Activated CD8-positive, alpha-beta memory T cell treated with anti-CD3 and anti-CD28 coated beads, Interleukin-2, amount 10 ng/mL, durations not matched to agents 7 days and 5 days (primary cell): Measurements from ENCODE around the gene TMEM184C. TPM values are rescaled to one million over a fixed set of nuclear protein-coding genes. Genes with fewer than 3 reads are reported as not detected.

Experiments used
- ATAC-seq: fragments of 150-1000 bp; cut with Tn5 transposase; one replicate; pipeline ENCODE4 v1.10.0; 2021; ENCODE audit warnings: moderate library complexity
- CTCF ChIA-PET: fragments of 350-600 bp; sonication (Branson Sonifier 250); formaldehyde crosslinking; loops from one replicate; lab custom pipeline; 2021; ENCODE audit warnings: antibody characterized with exemption; lab: Charles Lee
- DNase-seq: peaks from one replicate; pipeline ENCODE4 v3.0.0-alpha.2; 2020
- H3K27ac Mint-ChIP-seq: one replicate; pipeline ENCODE4 v1.8.0; 2021; ENCODE audit warnings: mild to moderate bottlenecking, mixed read lengths
- H3K27me3 Mint-ChIP-seq: one replicate; pipeline ENCODE4 v1.8.0; 2021; ENCODE audit warnings: mixed read lengths
- H3K36me3 Mint-ChIP-seq: one replicate; pipeline ENCODE4 v1.8.0; 2021; ENCODE audit warnings: mild to moderate bottlenecking, mixed read lengths
- H3K4me1 Mint-ChIP-seq: one replicate; pipeline ENCODE4 v1.8.0; 2021; ENCODE audit warnings: mixed read lengths
- H3K4me3 Mint-ChIP-seq: one replicate; pipeline ENCODE4 v1.8.0; 2021; ENCODE audit warnings: mild to moderate bottlenecking, moderate library complexity, mixed read lengths
- H3K9me3 Mint-ChIP-seq: one replicate; pipeline ENCODE4 v1.8.0; 2022; ENCODE audit warnings: low read depth, mixed read lengths
- total RNA-seq, 2 experiments: library from RNA; stranded (reverse); gene quantifications; one replicate each; pipeline ENCODE4 v1.2.3, GENCODE V29; 2021

Gene TMEM184C
- 10 to 100 TPM; 18.5 to 27.2 TPM for total RNA-seq

- Mint-ChIP-seq H3K27ac (peak within 1 kb of the TSS; percentile 94), H3K4me1 (peaks cover 38% of the 10 kb centered on the region), H3K4me3 (peak within 1 kb of the TSS; percentile 95), H3K36me3 (peaks cover 18% of the 10 kb centered on the region), H3K27me3 (peaks cover 15% of the 10 kb centered on the region), H3K9me3 (no peaks in the 10 kb centered on the region)
- peak; percentile 99 for DNase-seq
- CTCF ChIA-PET, result interaction anchor here (0.6 to 6.6 kb wide), 19 partner anchors 10 to 305 kb away, joined by 3 to 60 read pairs (median 4); partner anchors contain the start of genes ARHGAP10 and PRMT9
- ATAC-seq, result peak; percentile 99
Measured at GRCh38 chr4:147617173-147617840, at the start of gene TMEM184C. Gene TMEM184C, plus strand, starts transcription at chr4:147617397. Its CDS starts 560 bp downstream, at chr4:147617957.

GRCh38 chr4:147570616-147571015 is 46.6 kb upstream of the TMEM184C start:
- H3K27me3 Mint-ChIP-seq, result peaks cover 19% of the 10 kb centered on the region
- ATAC-seq (no peak), DNase-seq (no peak)
- no peak overlapping the region for H3K27ac Mint-ChIP-seq
- H3K4me1 Mint-ChIP-seq, result peaks cover under 1% of the 10 kb centered on the region
- H3K4me3 Mint-ChIP-seq, result no peak overlapping the region
- no peaks in the 10 kb centered on the region for H3K9me3 Mint-ChIP-seq
- H3K36me3 Mint-ChIP-seq, result no peaks in the 10 kb centered on the region
- CTCF ChIA-PET, result interaction anchor here (0.9 to 1.0 kb wide), 2 partner anchors 18 to 409 kb away, joined by 3 read pairs; no protein-coding TSS in a partner anchor

- H3K4me1 Mint-ChIP-seq, result peaks cover 3% of the 10 kb centered on the region
- H3K27me3 Mint-ChIP-seq, result peaks cover 19% of the 10 kb centered on the region
- DNase-seq, result no peak
- no peak for ATAC-seq
- no peak overlapping the region for H3K4me3 Mint-ChIP-seq
- no peak overlapping the region for H3K27ac Mint-ChIP-seq
- CTCF ChIA-PET, result interaction anchor here (0.9 to 1.0 kb wide), 2 partner anchors 18 to 410 kb away, joined by 3 read pairs; no protein-coding TSS in a partner anchor
- H3K9me3 Mint-ChIP-seq, result no peaks in the 10 kb centered on the region
- H3K36me3 Mint-ChIP-seq, result no peaks in the 10 kb centered on the region
Measured at GRCh38 chr4:147571036-147571770, 46.0 kb upstream of the TMEM184C start.

GRCh38 chr4:147576084-147576483 is 41.1 kb upstream of the TMEM184C start:
- H3K4me3 Mint-ChIP-seq, result no peak overlapping the region
- H3K36me3 Mint-ChIP-seq, result no peaks in the 10 kb centered on the region
- peak; percentile 74 for ATAC-seq
- DNase-seq, result peak; percentile 63
- H3K27ac Mint-ChIP-seq, result no peak overlapping the region
- no peaks in the 10 kb centered on the region for H3K9me3 Mint-ChIP-seq
- H3K4me1 Mint-ChIP-seq, result peaks cover 9% of the 10 kb centered on the region
- CTCF ChIA-PET, result interaction anchor here (0.9 to 1.3 kb wide), 3 partner anchors 9 to 291 kb away, joined by 3 to 4 read pairs (median 3); no protein-coding TSS in a partner anchor
- peaks cover under 1% of the 10 kb centered on the region for H3K27me3 Mint-ChIP-seq

GRCh38 chr4:147578051-147578476 is 39.1 kb upstream of the TMEM184C start:
- no peak overlapping the region for H3K27ac Mint-ChIP-seq
- H3K4me1 Mint-ChIP-seq, result peaks cover 9% of the 10 kb centered on the region
- ATAC-seq (no peak), DNase-seq (no peak)
- H3K9me3 Mint-ChIP-seq, result no peaks in the 10 kb centered on the region
- H3K4me3 Mint-ChIP-seq, result no peak overlapping the region
- H3K27me3 Mint-ChIP-seq, result peaks cover 2% of the 10 kb centered on the region
- CTCF ChIA-PET, result no interaction called here
- H3K36me3 Mint-ChIP-seq, result no peaks in the 10 kb centered on the region

GRCh38 chr4:147578593-147578992 is 38.6 kb upstream of the TMEM184C start:
- Mint-ChIP-seq H3K9me3 (no peaks in the 10 kb centered on the region), H3K27ac (no peak overlapping the region), H3K36me3 (no peaks in the 10 kb centered on the region), H3K4me3 (no peak overlapping the region), H3K27me3 (peaks cover 3% of the 10 kb centered on the region), H3K4me1 (peaks cover 9% of the 10 kb centered on the region)
- DNase-seq (no peak), ATAC-seq (no peak)
- CTCF ChIA-PET, result no interaction called here

- Mint-ChIP-seq H3K27me3 (peaks cover 16% of the 10 kb centered on the region), H3K27ac (no peak overlapping the region), H3K4me3 (no peak overlapping the region), H3K36me3 (no peaks in the 10 kb centered on the region), H3K9me3 (no peaks in the 10 kb centered on the region), H3K4me1 (peaks cover 9% of the 10 kb centered on the region)
- ATAC-seq (no peak), DNase-seq (no peak)
- CTCF ChIA-PET, result interaction anchor here (1.2 kb wide), 1 partner anchor 9 kb away, joined by 3 read pairs; no protein-coding TSS in a partner anchor
Measured at GRCh38 chr4:147580396-147580795, 36.8 kb upstream of the TMEM184C start.

GRCh38 chr4:147581606-147582350 is 35.4 kb upstream of the TMEM184C start:
- Mint-ChIP-seq H3K27me3 (peaks cover 21% of the 10 kb centered on the region), H3K4me3 (no peak overlapping the region), H3K27ac (no peak overlapping the region), H3K36me3 (no peaks in the 10 kb centered on the region), H3K9me3 (no peaks in the 10 kb centered on the region), H3K4me1 (peaks cover 11% of the 10 kb centered on the region)
- DNase-seq (no peak), ATAC-seq (no peak)
- CTCF ChIA-PET, result interaction anchor here (1.1 kb wide), 1 partner anchor 33 kb away, joined by 3 read pairs; no protein-coding TSS in a partner anchor

GRCh38 chr4:147582386-147583060 is 34.7 kb upstream of the TMEM184C start:
- no peaks in the 10 kb centered on the region for H3K9me3 Mint-ChIP-seq
- no peak for ATAC-seq
- no peak for DNase-seq
- H3K4me3 Mint-ChIP-seq, result no peak overlapping the region
- CTCF ChIA-PET, result interaction anchor here (1.1 kb wide), 1 partner anchor 34 kb away, joined by 3 read pairs; no protein-coding TSS in a partner anchor
- no peaks in the 10 kb centered on the region for H3K36me3 Mint-ChIP-seq
- peaks cover 15% of the 10 kb centered on the region for H3K4me1 Mint-ChIP-seq
- H3K27me3 Mint-ChIP-seq, result peaks cover 21% of the 10 kb centered on the region
- no peak overlapping the region for H3K27ac Mint-ChIP-seq

GRCh38 chr4:147583876-147584275 is 33.3 kb upstream of the TMEM184C start:
- CTCF ChIA-PET, result interaction anchor here (1.3 kb wide), 1 partner anchor 65 kb away, joined by 3 read pairs; no protein-coding TSS in a partner anchor
- no peaks in the 10 kb centered on the region for H3K36me3 Mint-ChIP-seq
- no peak overlapping the region for H3K27ac Mint-ChIP-seq
- no peak for DNase-seq
- H3K27me3 Mint-ChIP-seq, result peaks cover 21% of the 10 kb centered on the region
- peaks cover 12% of the 10 kb centered on the region for H3K4me1 Mint-ChIP-seq
- no peaks in the 10 kb centered on the region for H3K9me3 Mint-ChIP-seq
- H3K4me3 Mint-ChIP-seq, result no peak overlapping the region
- ATAC-seq, result no peak

- DNase-seq, result no peak
- CTCF ChIA-PET, result interaction anchor here (0.6 to 5.1 kb wide), 4 partner anchors 10 to 474 kb away, joined by 3 to 36 read pairs (median 3); no protein-coding TSS in a partner anchor
- no peak for ATAC-seq
- H3K27ac Mint-ChIP-seq, result no peak overlapping the region
- H3K4me3 Mint-ChIP-seq, result no peak overlapping the region
- no peaks in the 10 kb centered on the region for H3K36me3 Mint-ChIP-seq
- H3K9me3 Mint-ChIP-seq, result no peaks in the 10 kb centered on the region
- H3K27me3 Mint-ChIP-seq, result peaks cover 21% of the 10 kb centered on the region
- peaks cover 15% of the 10 kb centered on the region for H3K4me1 Mint-ChIP-seq
Measured at GRCh38 chr4:147586032-147586431, 31.2 kb upstream of the TMEM184C start.

GRCh38 chr4:147586637-147587036 is 30.6 kb upstream of the TMEM184C start:
- peaks cover 21% of the 10 kb centered on the region for H3K27me3 Mint-ChIP-seq
- H3K4me1 Mint-ChIP-seq, result peaks cover 15% of the 10 kb centered on the region
- no peaks in the 10 kb centered on the region for H3K9me3 Mint-ChIP-seq
- DNase-seq, result peak; percentile 41
- CTCF ChIA-PET, result interaction anchor here (1.0 to 5.1 kb wide), 3 partner anchors 10 to 279 kb away, joined by 3 to 36 read pairs (median 3); no protein-coding TSS in a partner anchor
- ATAC-seq, result peak; percentile 51
- H3K27ac Mint-ChIP-seq, result no peak overlapping the region
- no peaks in the 10 kb centered on the region for H3K36me3 Mint-ChIP-seq
- no peak overlapping the region for H3K4me3 Mint-ChIP-seq
